ENCODE results near the gene MXRA7. TPM values are rescaled to one million over a fixed set of nuclear protein-coding genes. Genes with fewer than 3 reads are reported as not detected.
A peak's percentile ranks its signal among the peaks of the same experiment; 100 is the strongest.

MXRA7 gene
- total RNA-seq, 4 donors from 2014 or later: 11.0 to 116 (median 39.2) TPM

DNA sequence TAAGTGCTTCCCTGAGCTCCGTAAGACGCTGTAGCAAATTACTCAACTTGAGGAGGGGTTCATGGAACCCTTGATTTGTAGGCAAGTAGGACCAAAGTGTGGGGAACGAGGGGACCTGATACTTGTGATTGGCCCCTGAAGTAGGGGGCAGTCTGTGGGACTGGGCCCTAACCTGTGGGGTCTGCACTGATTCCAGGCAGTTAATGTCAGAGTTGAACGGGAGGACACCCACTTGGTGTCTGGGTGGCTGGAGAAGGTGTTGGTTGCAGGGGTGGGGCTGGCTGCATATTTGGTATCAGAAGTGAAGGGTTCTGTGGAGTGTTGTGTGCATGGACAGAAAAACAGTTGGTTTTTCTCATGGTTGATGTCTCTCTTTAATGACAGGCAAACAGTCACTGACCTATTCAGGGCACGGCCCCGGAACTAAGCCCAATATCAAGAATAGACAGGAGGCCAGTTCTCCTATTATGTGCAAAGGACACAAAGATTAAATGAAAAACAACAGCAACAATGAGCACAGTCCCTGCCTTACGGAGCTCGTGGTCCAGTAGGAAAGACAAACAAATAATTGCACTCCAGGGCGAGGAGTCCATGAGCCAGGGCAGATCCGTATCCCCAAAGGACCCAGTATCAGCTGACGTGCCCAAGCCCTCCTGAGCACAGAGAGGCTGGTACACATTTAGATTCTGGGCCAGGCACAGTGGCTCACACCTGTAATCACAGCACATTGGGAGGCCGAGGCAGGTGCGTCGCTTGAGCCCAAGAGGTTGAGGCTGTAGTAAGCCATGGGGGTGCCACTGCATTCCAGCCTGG, 19.2 kb downstream of the MXRA7 start:
- H3K9me3 ChIP-seq: no peaks in the 10 kb centered on the region
- H3K36me3 ChIP-seq: no peaks in the 10 kb centered on the region
- WGBS, 2 donors: 82 to 87% methylated on average over 11 to 12 of the region's 14 CpGs
- H3K27me3 ChIP-seq: no peaks in the 10 kb centered on the region
- no peak for DNase-seq
- peak overlapping the region in 3 of 4 donors; percentile 3 to 56 (median 17) for H3K27ac ChIP-seq
- peaks cover 12 to 63% (median 27%) of the 10 kb centered on the region in 3 donors for H3K4me1 ChIP-seq
- H3K4me3 ChIP-seq: no peak overlapping the region
- TF ChIP-seq, protein P1, sequence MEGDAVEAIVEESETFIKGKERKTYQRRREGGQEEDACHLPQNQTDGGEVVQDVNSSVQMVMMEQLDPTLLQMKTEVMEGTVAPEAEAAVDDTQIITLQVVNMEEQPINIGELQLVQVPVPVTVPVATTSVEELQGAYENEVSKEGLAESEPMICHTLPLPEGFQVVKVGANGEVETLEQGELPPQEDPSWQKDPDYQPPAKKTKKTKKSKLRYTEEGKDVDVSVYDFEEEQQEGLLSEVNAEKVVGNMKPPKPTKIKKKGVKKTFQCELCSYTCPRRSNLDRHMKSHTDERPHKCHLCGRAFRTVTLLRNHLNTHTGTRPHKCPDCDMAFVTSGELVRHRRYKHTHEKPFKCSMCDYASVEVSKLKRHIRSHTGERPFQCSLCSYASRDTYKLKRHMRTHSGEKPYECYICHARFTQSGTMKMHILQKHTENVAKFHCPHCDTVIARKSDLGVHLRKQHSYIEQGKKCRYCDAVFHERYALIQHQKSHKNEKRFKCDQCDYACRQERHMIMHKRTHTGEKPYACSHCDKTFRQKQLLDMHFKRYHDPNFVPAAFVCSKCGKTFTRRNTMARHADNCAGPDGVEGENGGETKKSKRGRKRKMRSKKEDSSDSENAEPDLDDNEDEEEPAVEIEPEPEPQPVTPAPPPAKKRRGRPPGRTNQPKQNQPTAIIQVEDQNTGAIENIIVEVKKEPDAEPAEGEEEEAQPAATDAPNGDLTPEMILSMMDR (IDR thresholded peaks at IDR 0.05): no peak
- TF ChIP-seq POLR2A (IDR thresholded peaks at IDR 0.05): no peak
- intact Hi-C loops (cut with DNase I): no loop called here

DNA sequence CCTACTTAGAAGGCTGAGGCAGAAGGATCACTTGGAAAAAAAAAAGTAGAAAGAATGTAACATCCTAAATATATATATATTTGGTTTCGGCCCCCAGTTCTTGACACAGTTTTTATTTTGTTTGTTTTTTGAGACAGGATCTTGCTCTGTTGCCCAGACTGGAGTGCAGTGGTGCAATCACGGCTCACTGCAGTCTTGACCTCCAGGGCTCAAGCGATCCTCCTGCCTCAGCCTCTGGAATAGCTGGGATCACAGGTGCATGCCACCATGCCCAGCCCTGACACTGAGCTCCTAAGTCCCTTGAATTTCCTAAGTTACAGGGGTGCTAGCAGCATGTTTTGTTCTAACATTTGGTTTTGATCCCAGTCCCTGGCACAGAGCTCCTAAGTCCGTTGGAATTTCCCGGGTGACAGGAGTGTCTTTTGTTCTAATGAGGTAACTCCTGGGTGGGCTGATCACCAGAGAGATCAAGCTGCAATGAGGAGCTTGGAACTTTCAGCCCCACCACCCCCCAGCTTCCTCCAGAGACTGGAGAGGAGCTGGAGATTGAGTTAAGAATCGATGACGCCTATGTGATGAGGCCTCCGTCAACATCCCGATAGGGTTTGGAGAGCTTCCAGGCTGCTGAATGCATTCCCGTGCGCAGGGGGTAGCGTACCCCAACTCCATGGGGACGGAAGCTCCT, 20.0 kb downstream of the MXRA7 start:
- no peak for DNase-seq
- intact Hi-C loops (cut with DNase I): no loop called here
- H3K9me3 ChIP-seq: no peaks in the 10 kb centered on the region
- no peaks in the 10 kb centered on the region for H3K36me3 ChIP-seq
- no peaks in the 10 kb centered on the region for H3K27me3 ChIP-seq
- TF ChIP-seq, protein P1 (IDR thresholded peaks at IDR 0.05): no peak
- TF ChIP-seq POLR2A (IDR thresholded peaks at IDR 0.05): no peak
- peaks cover 12 to 63% (median 26%) of the 10 kb centered on the region in 3 donors for H3K4me1 ChIP-seq
- H3K27ac ChIP-seq: peak overlapping the region in 3 of 4 donors; percentile 3 to 88 (median 56)
- 79 to 88% methylated on average over 5 to 7 of the region's 13 CpGs for WGBS, 2 donors
- H3K4me3 ChIP-seq: no peak overlapping the region

DNA sequence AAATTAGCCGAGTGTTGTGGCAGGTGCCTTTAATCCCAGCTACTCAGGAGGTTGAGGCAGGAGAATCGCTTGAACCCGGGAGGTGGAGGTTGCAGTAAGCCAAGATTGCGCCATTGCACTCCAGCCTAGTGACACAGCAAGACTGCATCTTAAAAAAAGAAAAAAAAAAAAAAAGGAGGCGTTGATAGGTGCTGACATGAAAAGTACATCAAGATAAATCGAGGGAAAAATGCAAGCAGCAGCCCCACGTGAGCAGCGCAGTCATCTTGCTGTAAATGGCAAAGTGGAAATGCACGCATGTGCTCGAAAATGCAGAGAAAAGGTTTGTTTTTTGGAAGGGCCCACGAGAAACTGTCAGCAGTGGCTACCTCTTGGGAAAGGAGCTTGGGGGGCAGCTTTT, 20.9 kb downstream of the MXRA7 start:
- WGBS, 2 donors: 80 to 85% methylated on average over 11 of the region's 11 CpGs
- Histone ChIP-seq H3K4me1 (peaks cover 12 to 63% (median 24%) of the 10 kb centered on the region in 3 donors), H3K4me3 (no peak overlapping the region), H3K9me3 (no peaks in the 10 kb centered on the region), H3K36me3 (peaks cover 0 to 2% (median 0%) of the 10 kb centered on the region in 3 donors), H3K27ac (peak overlapping the region in 2 of 4 donors; percentile 27 to 88), H3K27me3 (no peaks in the 10 kb centered on the region)
- TF ChIP-seq, protein P1 (IDR thresholded peaks at IDR 0.05): no peak
- TF ChIP-seq POLR2A (IDR thresholded peaks at IDR 0.05): no peak
- intact Hi-C loops (cut with DNase I): loop anchor here (10.0 kb wide), 1 partner anchor 165 kb away; no protein-coding TSS in a partner anchor
- no peak for DNase-seq

DNA sequence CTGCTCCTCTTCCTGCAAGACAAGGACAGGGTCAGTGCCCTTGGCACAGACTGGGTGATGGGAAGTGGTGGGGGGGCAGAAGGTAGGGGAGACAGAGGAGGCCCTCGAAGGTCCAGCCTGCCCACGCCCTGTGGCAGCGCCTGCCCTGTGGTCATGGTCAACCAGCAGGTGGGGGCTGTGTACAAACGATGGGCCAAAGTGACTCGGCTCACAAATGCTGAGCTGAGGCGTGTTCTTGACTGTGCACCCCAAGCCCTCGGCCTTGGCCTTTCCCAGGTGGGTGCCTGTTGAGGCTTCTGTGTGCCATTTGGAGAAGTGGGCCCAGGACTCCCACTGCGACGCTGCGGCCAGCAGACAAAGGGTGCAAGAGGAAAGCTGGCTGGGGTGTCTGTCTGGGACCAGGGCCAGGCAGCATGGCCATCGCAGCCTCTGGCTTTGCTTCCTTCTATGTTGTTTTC, 22.6 kb downstream of the MXRA7 start:
- no peak for DNase-seq
- WGBS, 2 donors: 63 to 80% methylated on average over 2 to 6 of the region's 11 CpGs
- H3K4me3 ChIP-seq: no peak overlapping the region
- H3K27ac ChIP-seq: peak overlapping the region; percentile 60 to 95 (median 85)
- peaks cover 0 to 19% (median 0%) of the 10 kb centered on the region in 3 donors for H3K36me3 ChIP-seq
- TF ChIP-seq, protein P1 (IDR thresholded peaks at IDR 0.05): no peak
- TF ChIP-seq POLR2A (IDR thresholded peaks at IDR 0.05): no peak
- intact Hi-C loops (cut with DNase I): loop anchor here (10.0 kb wide), 1 partner anchor 163 kb away; no protein-coding TSS in a partner anchor
- no peaks in the 10 kb centered on the region for H3K27me3 ChIP-seq
- H3K4me1 ChIP-seq: peaks cover 12 to 77% (median 24%) of the 10 kb centered on the region in 3 donors
- no peaks in the 10 kb centered on the region for H3K9me3 ChIP-seq
